ENCODE data around the gene ATP8A2. TPM values are rescaled to one million over a fixed set of nuclear protein-coding genes. Genes with fewer than 3 reads are reported as not detected.
"Not testable (repeated sequence)": the region's sequence is repeated elsewhere in the genome, so short reads cannot be mapped to it uniquely, and the experiment has no call there.

ATP8A2 gene
- polyA plus RNA-seq, 5 donors, result 9.1 to 13.1 (median 12.3) TPM

DNA sequence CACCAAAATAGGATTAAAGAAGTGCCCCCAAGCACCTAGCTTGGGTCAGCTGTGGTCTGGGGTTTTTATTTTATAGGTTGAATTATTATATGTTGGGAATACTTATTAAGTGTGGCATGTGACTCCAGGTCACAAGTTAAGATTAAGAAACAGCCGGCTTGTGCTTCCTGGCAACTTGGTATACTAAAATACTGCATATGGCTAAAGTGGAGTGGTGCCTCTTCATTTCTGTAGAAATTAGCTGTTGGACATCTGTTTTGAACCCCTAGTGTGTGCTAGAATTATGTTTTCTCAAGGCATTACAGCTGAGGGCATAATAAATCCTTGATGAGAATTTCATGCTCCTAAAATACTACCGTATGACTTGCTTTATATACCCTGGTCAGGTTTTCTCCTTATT, 393.5 kb downstream of the ATP8A2 start:
- no peak for DNase-seq

DNA sequence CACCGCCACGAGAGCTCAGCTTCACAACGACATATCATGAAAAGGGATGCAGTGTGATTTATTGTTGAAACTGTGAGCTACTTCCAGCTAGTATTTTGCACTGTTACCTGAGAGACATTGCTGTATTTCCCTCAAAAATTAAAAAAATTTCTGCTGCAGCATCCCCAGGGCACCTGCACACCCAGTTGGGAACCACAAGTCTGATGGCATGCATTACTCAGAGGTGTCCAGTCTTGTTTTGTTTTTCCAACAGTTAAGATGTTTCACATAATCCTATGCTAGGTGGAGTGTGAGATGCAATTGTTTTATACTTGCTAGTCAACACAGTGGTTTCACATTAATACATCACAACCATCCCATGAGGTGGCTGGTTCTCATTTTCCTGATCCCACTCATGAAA, 394.8 kb downstream of the ATP8A2 start:
- DNase-seq, result no peak

DNA sequence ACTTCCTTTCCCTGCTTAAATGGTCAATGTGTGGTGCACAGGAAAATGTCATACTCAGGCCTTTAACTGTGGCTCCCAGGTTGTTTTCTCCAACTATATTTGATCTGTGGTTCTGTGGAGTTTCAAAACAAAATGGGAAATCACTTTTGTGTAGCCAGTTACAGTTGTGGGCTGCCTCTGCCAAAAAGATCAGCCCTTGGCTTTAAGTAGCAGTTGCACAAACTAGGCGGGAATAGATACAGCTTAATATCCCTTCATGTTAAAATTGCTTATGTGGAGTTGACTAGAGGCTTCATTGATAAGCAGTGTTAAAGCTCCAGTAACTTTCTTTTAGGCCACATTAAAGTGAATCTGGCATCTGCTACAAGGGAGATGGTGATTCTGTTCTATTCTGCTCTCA, 395.2 kb downstream of the ATP8A2 start:
- DNase-seq, result peak; percentile 29 to 45

GRCh38 chr13:25768376-25768775, 396.6 kb downstream of the ATP8A2 start:
- DNase-seq, result peak in 1 of 2 donors; percentile 35

- DNase-seq, result peak; percentile 79 to 81
Measured at GRCh38 chr13:25768838-25769237, 397.1 kb downstream of the ATP8A2 start.

DNA sequence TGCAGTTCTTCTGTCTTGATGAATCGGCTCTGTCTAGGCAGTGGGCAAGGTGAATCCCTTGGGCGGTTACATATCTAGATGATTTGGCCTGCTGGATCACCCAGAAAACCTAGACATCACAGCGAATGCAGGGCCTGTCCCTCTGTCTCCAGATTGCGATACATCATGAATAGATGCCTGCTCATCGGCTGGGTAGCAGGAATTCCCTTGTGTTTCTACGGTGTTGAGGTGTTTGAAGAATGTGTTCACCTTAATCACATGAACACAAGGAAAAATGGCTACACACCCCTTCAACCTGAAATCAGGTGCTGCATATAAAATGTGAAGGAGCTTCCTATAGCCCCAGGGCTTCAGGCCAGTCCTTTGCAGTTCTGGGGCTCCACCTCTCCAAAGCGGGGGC, 398.8 kb downstream of the ATP8A2 start:
- DNase-seq, result no peak

DNA sequence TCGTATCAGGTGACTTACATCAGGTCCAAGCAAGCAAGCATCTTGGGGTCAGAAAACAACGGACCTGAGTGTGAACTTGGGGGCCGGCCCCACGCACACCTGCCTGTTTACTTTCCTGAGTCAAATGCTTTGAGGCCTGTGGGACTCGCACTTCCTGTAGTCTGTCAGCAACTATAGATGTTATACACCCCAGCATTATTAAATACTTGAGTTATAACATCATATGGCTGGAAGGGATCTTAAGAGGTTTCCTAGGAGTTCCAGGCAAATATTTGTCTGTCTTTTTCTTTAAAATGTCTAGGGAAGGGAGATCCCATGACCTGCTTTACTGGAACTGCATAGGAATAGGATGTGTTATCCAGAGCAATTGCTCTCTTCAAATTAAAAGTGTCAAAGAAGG, 399.4 kb downstream of the ATP8A2 start:
- DNase-seq, result no peak

- no peak for DNase-seq
Measured at GRCh38 chr13:25771641-25772478, 400.1 kb downstream of the ATP8A2 start.

DNA sequence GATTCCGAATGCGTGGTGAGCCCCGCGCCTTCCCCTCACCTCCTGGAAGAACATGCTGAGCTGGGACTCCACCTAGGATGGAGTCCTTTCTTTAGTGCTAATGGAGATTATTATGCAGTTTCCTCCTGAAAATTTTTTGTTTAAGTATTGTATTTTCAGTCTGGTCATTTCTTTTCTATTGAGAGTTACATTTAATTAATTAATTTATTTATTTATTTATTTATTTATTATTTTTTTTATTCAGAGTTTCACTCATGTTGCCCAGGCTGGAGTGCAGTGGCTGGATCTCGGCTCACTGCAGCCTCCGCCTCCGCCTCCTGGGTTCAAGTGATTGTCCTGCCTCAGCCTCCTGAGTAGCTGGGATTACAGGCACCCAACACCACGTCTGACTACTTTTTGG, 400.8 kb downstream of the ATP8A2 start:
- DNase-seq, result not testable (repeated sequence)

GRCh38 chr13:25774056-25774455, 402.3 kb downstream of the ATP8A2 start:
- DNase-seq, result not testable (repeated sequence)

DNA sequence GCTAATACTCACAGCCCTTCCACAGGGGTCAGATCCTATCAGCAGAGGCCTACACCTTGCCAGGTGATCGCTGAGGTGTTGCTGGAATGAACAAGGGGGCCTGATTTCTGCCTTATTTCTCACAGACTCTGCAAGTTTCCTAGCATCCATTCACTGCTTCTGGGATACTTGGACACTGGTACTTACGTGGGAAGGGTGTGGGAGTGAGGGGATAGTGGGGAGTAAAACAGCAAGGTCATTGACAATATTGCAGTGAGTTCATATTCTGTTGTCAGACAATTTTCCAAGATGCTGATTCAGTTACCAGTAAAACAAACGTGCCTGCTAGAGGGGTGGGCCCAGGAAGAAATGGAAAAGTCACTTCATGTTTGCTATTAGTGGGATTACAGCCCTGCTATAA, 403.5 kb downstream of the ATP8A2 start:
- no peak for DNase-seq

DNA sequence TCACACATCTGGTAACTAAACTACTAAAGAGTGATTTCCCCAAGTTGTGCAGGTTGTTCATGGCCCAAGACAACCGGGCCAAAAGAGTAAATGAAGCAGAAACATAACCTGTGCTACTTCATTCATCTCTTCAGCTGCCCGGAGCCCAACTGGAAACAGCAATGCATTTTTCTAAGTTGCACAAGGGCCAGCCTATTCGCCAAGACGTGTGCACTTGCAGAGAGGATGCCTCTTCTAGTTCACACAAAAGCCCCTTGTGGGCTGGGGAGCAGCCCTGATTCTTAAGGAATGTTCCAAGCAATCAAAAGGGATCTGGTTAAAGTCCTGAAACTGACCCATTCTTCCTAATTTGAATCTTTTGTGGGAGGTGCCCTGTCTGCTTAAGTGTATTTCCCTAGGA, 404.2 kb downstream of the ATP8A2 start:
- DNase-seq, result no peak

DNA sequence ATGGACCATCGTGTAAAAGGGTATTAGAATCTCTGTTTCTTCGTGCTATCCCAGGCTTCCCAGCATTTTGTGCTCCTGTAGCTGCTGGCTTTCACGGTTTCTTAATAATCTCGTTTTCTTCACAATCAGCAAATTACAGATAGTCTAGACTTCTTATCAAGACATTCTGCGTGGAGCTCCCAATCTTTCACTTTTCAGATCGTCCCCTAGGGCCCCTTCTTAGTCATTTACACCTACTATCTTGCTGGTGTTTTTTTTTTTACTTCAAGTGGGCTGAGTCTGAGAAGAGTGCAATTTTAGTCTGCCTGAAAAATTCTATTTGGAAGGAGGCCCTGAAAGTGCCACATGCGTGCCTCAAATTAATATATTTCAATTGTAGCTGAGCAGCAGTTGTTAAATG, 404.9 kb downstream of the ATP8A2 start:
- no peak for DNase-seq

DNA sequence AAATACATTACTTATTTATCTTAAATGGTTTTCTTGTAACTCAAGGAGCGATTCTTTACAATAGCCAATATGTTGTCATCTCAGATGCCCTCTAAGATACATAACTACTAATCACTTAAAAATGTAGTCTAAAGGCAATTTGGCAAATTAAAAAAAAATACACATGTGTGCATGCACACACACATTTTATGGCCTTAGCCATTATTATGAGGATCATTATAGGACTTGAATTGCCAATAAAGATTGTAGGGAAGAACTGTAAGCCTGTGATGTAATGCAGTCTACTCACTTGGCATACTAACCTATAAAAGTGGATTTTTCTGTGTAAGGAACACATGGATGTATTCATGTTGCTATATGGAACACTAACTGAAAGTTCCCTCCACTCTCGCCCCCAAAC, 405.7 kb downstream of the ATP8A2 start:
- no peak for DNase-seq

DNA sequence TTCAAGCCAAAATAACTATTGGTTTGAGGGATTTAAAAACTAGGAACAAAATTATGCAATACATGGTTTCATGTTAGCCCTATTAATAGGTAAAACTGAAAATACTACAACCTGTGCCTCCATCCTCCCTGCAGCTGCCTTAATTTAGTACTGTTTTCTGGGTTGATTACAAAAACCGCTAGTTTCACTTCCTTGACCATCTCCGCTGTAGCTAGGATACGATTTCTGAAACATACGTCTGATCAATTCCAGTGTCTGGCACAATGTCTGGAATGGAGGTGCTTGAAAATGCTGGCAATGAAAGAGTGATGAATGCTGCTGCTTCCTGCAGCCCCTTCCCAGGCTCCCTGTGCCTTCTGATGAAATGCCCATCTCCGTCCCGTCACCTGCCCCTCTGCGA, 406.6 kb downstream of the ATP8A2 start:
- DNase-seq, result no peak

GRCh38 chr13:25778808-25779305, 407.1 kb downstream of the ATP8A2 start:
- DNase-seq, result no peak

DNA sequence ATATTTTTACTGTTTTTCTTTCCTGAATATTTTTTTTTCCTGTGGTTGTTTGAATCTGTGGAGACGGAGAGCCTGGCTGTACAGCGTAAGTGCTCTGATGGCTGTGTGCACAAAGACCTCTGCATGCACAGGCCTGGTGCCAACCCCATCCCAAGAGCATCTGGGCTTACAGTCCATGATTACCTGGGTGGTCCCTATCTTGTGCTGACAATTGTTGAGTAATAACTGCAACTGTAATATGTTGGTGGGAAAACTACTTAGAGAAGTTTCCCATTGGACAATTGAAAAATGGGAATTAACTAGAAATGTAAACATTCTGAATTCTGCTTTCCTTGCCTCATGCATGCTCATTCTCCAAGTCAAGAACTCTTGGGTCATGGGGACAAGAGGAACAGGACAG, 411.3 kb downstream of the ATP8A2 start:
- no peak for DNase-seq

- no peak for DNase-seq
Measured at GRCh38 chr13:25783601-25784024, 411.8 kb downstream of the ATP8A2 start.

- DNase-seq, result no peak
Measured at GRCh38 chr13:25784119-25784518, 412.3 kb downstream of the ATP8A2 start.

DNA sequence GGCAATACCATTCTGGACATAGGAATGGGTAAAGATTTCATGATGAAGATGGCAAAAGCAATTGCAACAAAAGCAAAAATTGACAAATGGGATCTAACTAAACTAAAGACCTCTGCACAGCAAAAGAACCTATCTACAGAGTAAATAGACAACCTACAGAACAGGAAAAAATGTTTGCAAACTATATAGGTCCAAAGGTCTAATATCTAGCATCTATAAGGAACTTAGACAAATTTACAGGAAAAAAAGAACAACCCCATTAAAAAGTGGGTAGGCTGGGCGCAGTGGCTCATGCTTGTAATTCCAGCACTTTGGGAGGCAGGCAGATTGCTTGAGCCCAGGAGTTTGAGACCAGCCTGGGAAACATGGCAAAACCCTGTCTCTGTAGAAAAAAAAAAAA, 418.4 kb downstream of the ATP8A2 start:
- DNase-seq, result not testable (repeated sequence)

DNA sequence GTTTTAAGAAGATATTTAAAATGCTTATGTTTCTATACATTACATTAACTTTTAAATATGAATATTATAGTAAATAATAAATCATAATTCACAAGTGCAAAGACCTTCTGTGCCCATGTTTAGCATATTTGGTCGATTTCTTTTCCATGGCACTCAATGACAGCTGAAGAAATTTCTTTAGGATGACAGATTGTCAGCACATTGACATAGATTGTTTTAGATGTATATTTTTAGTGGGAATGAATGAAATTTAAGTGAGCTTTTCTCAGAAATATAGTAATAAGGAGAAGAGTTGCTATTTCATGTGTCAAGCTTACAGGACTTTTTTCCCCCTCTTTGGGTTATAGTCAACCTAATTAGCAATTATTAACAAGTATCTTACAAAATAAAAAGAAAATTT, 423.5 kb downstream of the ATP8A2 start:
- no peak for DNase-seq

- DNase-seq, result no peak
Measured at GRCh38 chr13:25796474-25796873, 424.7 kb downstream of the ATP8A2 start.

DNA sequence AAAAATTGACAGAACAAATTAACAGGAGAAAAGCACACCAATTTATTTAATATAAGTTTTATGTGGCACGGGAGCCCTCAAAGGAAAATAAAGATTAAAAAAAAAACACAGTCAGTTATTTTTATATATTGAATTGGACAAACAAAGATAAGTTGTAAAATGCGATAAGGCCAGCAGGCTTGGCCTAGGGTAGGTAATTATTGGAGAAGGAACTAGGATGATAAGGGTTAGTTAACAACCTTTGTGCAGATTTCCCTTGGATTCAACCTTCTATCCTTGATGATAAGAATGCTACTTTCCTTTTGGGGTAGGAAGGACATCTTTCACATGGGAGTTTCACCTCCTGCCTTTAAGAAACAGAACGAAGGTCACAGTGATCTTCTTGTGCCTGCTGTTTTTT, 427.2 kb downstream of the ATP8A2 start:
- DNase-seq, result no peak

GRCh38 chr13:25800523-25800922, 428.7 kb downstream of the ATP8A2 start:
- DNase-seq, result no peak
